Islet precursor cell (in vitro differentiated cells): ENCODE measurements around the gene NUP50.

ENCODE experiments used
- DNase-seq: peaks from one replicate; pipeline ENCODE4 v3.0.0-alpha.2; 2018

NUP50 gene

DNA sequence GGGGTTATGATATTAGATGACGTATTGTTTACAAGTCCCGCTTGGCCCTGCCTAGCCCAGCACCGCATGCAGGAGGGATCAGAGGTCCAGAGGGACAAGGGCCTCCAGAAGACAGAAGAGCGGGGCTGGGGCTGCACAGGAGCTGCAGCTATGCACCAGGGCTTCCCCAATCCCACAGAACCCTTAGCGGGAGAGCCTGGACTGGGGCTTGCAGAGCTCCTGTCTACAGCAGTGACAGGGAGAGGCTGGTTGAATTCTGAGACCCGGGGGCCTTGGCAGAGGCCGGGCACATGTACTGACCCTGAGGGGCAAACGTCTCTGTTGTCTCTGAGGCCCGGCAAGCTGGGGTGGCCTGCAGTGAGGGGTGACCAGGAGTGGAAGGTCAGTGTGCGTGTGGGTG is 70.1 kb downstream of the NUP50 start:
- no peak for DNase-seq

DNA sequence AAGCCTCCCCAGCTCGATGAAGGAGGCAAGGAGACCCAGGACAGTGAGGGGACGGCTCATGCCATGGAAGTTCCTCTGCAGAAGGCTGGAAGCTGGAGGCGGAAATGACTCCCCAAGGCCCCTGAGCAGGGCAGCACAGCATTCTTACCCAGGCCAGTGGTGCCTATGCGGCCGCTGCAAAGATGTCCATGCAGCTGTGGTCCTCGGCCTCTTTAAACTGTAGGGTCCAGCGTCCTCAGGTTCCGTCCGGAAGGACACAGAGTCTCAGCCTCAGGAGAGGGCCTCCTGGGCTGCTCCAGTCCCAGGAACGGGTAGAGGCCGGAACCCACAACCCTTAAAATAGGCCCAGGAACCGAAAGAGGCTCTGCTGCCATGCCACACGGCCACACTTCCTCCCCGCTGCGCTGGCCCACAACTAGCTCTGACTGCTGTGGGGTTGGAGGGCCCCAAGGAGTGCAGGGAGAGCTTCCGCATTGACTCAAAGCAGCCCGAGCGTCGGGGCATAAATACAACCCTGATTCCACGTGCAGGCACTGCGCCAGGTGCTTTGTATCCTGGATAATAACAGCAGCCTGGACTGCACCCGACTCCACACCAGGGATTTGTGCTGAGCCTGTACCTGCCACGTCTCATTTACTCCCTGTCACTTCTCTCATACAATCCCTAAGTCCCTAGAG is 71.5 kb downstream of the NUP50 start:
- DNase-seq, result no peak

DNA sequence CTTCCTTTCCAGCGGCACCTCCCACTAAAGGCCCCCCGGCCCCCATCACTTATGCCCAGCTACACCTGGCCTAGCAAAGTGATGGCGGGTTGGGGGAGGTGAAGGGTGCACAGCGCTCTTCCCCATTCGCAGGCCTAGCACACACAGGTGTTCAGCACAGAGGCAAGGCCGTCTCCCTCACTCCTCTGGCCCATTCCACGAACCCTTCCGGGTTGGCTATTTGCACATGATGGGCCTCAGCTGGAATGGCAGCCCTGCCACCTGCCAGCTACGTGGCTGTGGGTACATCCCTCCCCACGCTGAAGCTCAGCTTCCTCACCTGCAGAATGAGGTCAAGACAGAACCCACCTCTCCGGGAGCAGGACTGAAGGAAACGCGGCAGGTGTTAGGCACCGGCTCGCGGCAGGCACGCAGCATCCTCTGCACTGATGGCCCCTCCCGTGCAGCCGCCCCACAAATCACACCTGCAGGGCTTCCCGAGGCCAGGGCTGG is 72.2 kb downstream of the NUP50 start:
- DNase-seq, result no peak

DNA sequence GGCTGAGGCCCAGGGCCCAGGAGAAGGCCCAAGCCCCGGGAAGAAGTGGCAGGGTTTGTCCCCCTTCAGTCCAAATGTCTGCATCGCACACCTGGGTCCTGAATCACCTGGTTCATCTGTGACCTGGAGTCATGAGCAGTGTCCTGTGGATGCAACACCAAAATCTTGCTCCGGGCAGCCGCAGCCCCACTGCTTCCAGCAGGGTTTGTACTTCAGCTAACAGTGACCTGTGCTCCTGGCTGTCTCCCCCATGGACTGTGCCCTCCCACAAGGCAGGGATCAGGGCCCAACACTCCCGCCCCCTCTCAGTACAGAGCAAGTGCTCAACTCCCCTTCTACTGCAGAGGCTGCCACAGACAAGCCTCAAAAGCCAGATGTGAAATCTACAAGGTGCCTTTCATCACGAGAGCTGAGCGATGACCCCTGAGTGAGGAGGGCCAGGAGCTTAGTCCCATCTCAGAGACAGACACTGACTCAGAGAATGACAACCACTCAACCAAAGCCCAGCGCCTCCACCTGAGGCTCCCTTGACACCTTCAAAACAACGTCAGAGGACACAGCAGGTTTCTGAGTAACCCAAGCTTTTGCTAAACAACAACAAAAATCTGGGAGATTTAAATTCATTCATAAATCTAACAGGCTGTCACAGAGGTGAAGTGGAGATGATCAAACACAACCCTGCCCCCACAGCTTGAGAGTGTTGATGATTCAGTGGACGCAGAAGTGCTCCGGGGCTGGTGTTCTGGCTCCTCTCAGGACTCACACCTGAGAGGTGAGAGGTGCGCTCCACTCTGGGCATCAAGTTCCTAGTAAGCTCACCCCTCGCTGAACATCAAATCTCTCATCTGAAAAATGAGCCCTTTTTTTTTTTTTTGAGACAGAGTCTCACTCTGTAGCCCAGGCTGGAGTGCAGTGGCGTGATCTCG is 73.6 kb downstream of the NUP50 start:
- DNase-seq, result no peak
